ENCODE data around the gene PPP3CA. TPM values are rescaled to one million over a fixed set of nuclear protein-coding genes. Genes with fewer than 3 reads are reported as not detected.

PPP3CA gene
- total and polyA plus RNA-seq, 7 donors, result 11.8 to 47.7 (median 26.2) TPM

- intact Hi-C loops (cut with DNase I), result no loop called here
- no peak for DNase-seq
- Histone ChIP-seq H3K4me3 (no peak overlapping the region), H3K27me3 (no peaks in the 10 kb centered on the region), H3K4me1 (peaks cover 0 to 46% (median 15%) of the 10 kb centered on the region in 4 donors), H3K27ac (no peak overlapping the region), H3K9me3 (no peaks in the 10 kb centered on the region), H3K36me3 (no peaks in the 10 kb centered on the region)
- WGBS, 2 donors, result 62 to 64% methylated on average over 2 of the region's 2 CpGs
- no peak for TF ChIP-seq POLR2A (IDR thresholded peaks at IDR 0.05)
- TF ChIP-seq CTCF (IDR thresholded peaks at IDR 0.05), result no peak
- no peak for TF ChIP-seq EP300 (IDR thresholded peaks at IDR 0.05)
Measured at GRCh38 chr4:101258883-101259282, 88.4 kb downstream of the PPP3CA start.

GRCh38 chr4:101256222-101256621 lies 91.1 kb downstream of the PPP3CA start:
- DNase-seq, result no peak
- Histone ChIP-seq H3K9me3 (no peaks in the 10 kb centered on the region), H3K4me1 (peaks cover 0 to 45% (median 22%) of the 10 kb centered on the region in 4 donors), H3K4me3 (no peak overlapping the region), H3K27me3 (no peaks in the 10 kb centered on the region), H3K27ac (no peak overlapping the region), H3K36me3 (no peaks in the 10 kb centered on the region)
- TF ChIP-seq POLR2AphosphoS5 (IDR thresholded peaks at IDR 0.05) (no peak), CTCF (IDR thresholded peaks at IDR 0.05) (no peak), POLR2A (IDR thresholded peaks at IDR 0.05) (no peak), EP300 (IDR thresholded peaks at IDR 0.05) (no peak)
- intact Hi-C loops (cut with DNase I), result no loop called here

- Histone ChIP-seq H3K27ac (no peak overlapping the region), H3K4me1 (peaks cover 0 to 31% (median 13%) of the 10 kb centered on the region in 4 donors), H3K36me3 (no peaks in the 10 kb centered on the region), H3K4me3 (no peak overlapping the region), H3K27me3 (no peaks in the 10 kb centered on the region), H3K9me3 (no peaks in the 10 kb centered on the region)
- 36 to 50% methylated on average over 4 of the region's 4 CpGs for WGBS, 2 donors
- no peak for DNase-seq
- TF ChIP-seq EP300 (IDR thresholded peaks at IDR 0.05), result no peak
- TF ChIP-seq CTCF (IDR thresholded peaks at IDR 0.05), result no peak
- no peak for TF ChIP-seq POLR2AphosphoS5 (IDR thresholded peaks at IDR 0.05)
- no peak for TF ChIP-seq POLR2A (IDR thresholded peaks at IDR 0.05)
- intact Hi-C loops (cut with DNase I), result no loop called here
Measured at GRCh38 chr4:101254776-101255175, 92.5 kb downstream of the PPP3CA start.

GRCh38 chr4:101253121-101253520 lies 94.2 kb downstream of the PPP3CA start:
- H3K4me3 ChIP-seq, result no peak overlapping the region
- H3K27me3 ChIP-seq, result no peaks in the 10 kb centered on the region
- H3K4me1 ChIP-seq, result peaks cover 0 to 18% (median 8%) of the 10 kb centered on the region in 4 donors
- H3K36me3 ChIP-seq, result no peaks in the 10 kb centered on the region
- TF ChIP-seq POLR2AphosphoS5 (IDR thresholded peaks at IDR 0.05) (no peak), CTCF (IDR thresholded peaks at IDR 0.05) (no peak), POLR2A (IDR thresholded peaks at IDR 0.05) (no peak), EP300 (IDR thresholded peaks at IDR 0.05) (no peak)
- no peak overlapping the region for H3K27ac ChIP-seq
- 78 to 85% methylated on average over 1 of the region's 1 CpG for WGBS, 2 donors
- no peaks in the 10 kb centered on the region for H3K9me3 ChIP-seq
- no peak for DNase-seq
- intact Hi-C loops (cut with DNase I), result no loop called here

- H3K4me3 ChIP-seq, result no peak overlapping the region
- intact Hi-C loops (cut with DNase I), result no loop called here
- no peak for TF ChIP-seq POLR2A (IDR thresholded peaks at IDR 0.05)
- no peak for TF ChIP-seq CTCF (IDR thresholded peaks at IDR 0.05)
- TF ChIP-seq POLR2AphosphoS5 (IDR thresholded peaks at IDR 0.05), result no peak
- TF ChIP-seq EP300 (IDR thresholded peaks at IDR 0.05), result no peak
- H3K36me3 ChIP-seq, result no peaks in the 10 kb centered on the region
- WGBS, 2 donors, result 31 to 66% methylated on average over 2 of the region's 2 CpGs
- H3K27ac ChIP-seq, result no peak overlapping the region
- peaks cover 0 to 18% (median 8%) of the 10 kb centered on the region in 4 donors for H3K4me1 ChIP-seq
- no peaks in the 10 kb centered on the region for H3K9me3 ChIP-seq
- no peak for DNase-seq
- H3K27me3 ChIP-seq, result no peaks in the 10 kb centered on the region
Measured at GRCh38 chr4:101252721-101253120, 94.6 kb downstream of the PPP3CA start.
